Fibroblast of lung (primary cell): ENCODE results near the gene USP24. TPM values are rescaled to one million over a fixed set of nuclear protein-coding genes. Genes with fewer than 3 reads are reported as not detected.

ENCODE experiments used
- DNase-seq, 2 donors: peaks; one replicate each; pipeline versions ENCODE4 v3.0.0 to v3.0.0-alpha.2; 2010; ENCODE audit warnings: low read depth in 2 of 2
- H2AFZ ChIP-seq: 2 replicates; pipeline ENCODE4 v1.5.1; 2012; ENCODE audit warnings: low read length, control low read depth, inconsistent platforms
- H3K27ac ChIP-seq: 2 replicates; pipeline ENCODE4 v1.5.1; 2011; ENCODE audit warnings: low read length, control low read depth; ENCODE audit not compliant: insufficient read depth
- H3K27me3 ChIP-seq: 2 replicates; pipeline ENCODE4 v1.5.1; 2011; ENCODE audit warnings: mild to moderate bottlenecking, low read length; ENCODE audit not compliant: control insufficient read depth, insufficient read depth
- H3K36me3 ChIP-seq: 2 replicates; pipeline ENCODE4 v1.5.1; 2011; ENCODE audit warnings: low read length; ENCODE audit not compliant: control insufficient read depth, insufficient read depth
- H3K4me1 ChIP-seq: 2 replicates; pipeline ENCODE4 v1.5.1; 2011; ENCODE audit warnings: low read length; ENCODE audit not compliant: control insufficient read depth, insufficient read depth; ENCODE audit errors: extremely low read depth
- H3K4me2 ChIP-seq: 2 replicates; pipeline ENCODE4 v1.5.1; 2011; ENCODE audit warnings: low read length, control low read depth; ENCODE audit not compliant: insufficient read depth; ENCODE audit errors: extremely low read depth
- H3K4me3 ChIP-seq, 4 experiments: fragments of 200-600 bp in 1 of 4; sonication (generic) in 1 of 4; replicated peaks in 1 of 4; 2 replicates each; pipeline ENCODE4 v1.5.1; 2011 to 2016; ENCODE audit warnings: low read length in 4 of 4, low read depth in 3 of 4, mild to moderate bottlenecking in 3 of 4, control low read depth in 2 of 4, inconsistent platforms in 1 of 4, mixed read lengths in 1 of 4; ENCODE audit not compliant: insufficient read depth in 1 of 4; ENCODE audit errors: control extremely low read depth in 1 of 4
- H3K79me2 ChIP-seq: 2 replicates; pipeline ENCODE4 v1.5.1; 2012; ENCODE audit warnings: mild to moderate bottlenecking, low read length, inconsistent platforms; ENCODE audit not compliant: control insufficient read depth, insufficient read depth
- H3K9ac ChIP-seq: 2 replicates; pipeline ENCODE4 v1.5.1; 2011; ENCODE audit warnings: mild to moderate bottlenecking, low read length, control low read depth; ENCODE audit not compliant: insufficient read depth
- H3K9me3 ChIP-seq: 2 replicates; pipeline ENCODE4 v1.5.1; 2012; ENCODE audit warnings: low read depth, low read length; ENCODE audit not compliant: control insufficient read depth, insufficient read depth
- H4K20me1 ChIP-seq: 2 replicates; pipeline ENCODE4 v1.5.1; 2011; ENCODE audit warnings: low read length; ENCODE audit not compliant: control insufficient read depth, insufficient read depth; ENCODE audit errors: extremely low read depth
- EZH2 ChIP-seq: IDR thresholded peaks from 2 replicates; pipeline ENCODE4 v1.5.1; 2012; ENCODE audit warnings: low read length, control low read depth, mild to moderate bottlenecking; ENCODE audit errors: missing control alignments
- polyA plus RNA-seq, 2 donors: library from polyadenylated mRNA; depleted of rRNA in 1 of 2; stranded (reverse) in 1 of 2; unstranded in 1 of 2; fragments of >200 nt; gene quantifications; 2 replicates each; pipeline ENCODE4 v1.2.1, GENCODE V29; 2011 to 2012; ENCODE audit warnings: missing spikeins in 1 of 2
- total RNA-seq: library from RNA; depleted of rRNA; stranded (reverse); fragments of >200 nt; gene quantifications from 2 replicates; pipeline ENCODE4 v1.2.1, GENCODE V29; 2014
- TF ChIP-seq, protein P1 (sequence below), 2 donors: IDR thresholded peaks in 1 of 2; conservative IDR thresholded peaks in 1 of 2; 1 replicate in 1 of 2; 2 replicates in 1 of 2; pipeline ENCODE4 v1.5.1; 2011 to 2012; ENCODE audit warnings: low read length in 2 of 2, control low read depth in 1 of 2, inconsistent platforms in 1 of 2, low read depth in 1 of 2, mild to moderate bottlenecking in 1 of 2

USP24 gene
- total and polyA plus RNA-seq, 2 donors (not counting 1 experiment from before 2014, with no cell fraction given), result 16.4 to 63.9 TPM

GRCh38 chr1:55061000-55061705 is 154.0 kb downstream of the USP24 start:
- Histone ChIP-seq H2AFZ (no peak overlapping the region), H3K27ac (no peak overlapping the region), H3K9ac (no peak overlapping the region), H3K4me3 (no peak overlapping the region), H3K36me3 (no peaks in the 10 kb centered on the region), H3K27me3 (peaks cover 2% of the 10 kb centered on the region), H4K20me1 (no peaks in the 10 kb centered on the region), H3K9me3 (no peaks in the 10 kb centered on the region), H3K79me2 (no peaks in the 10 kb centered on the region), H3K4me2 (no peak overlapping the region), H3K4me1 (no peaks in the 10 kb centered on the region)
- no peak for DNase-seq
- TF ChIP-seq, protein P1, sequence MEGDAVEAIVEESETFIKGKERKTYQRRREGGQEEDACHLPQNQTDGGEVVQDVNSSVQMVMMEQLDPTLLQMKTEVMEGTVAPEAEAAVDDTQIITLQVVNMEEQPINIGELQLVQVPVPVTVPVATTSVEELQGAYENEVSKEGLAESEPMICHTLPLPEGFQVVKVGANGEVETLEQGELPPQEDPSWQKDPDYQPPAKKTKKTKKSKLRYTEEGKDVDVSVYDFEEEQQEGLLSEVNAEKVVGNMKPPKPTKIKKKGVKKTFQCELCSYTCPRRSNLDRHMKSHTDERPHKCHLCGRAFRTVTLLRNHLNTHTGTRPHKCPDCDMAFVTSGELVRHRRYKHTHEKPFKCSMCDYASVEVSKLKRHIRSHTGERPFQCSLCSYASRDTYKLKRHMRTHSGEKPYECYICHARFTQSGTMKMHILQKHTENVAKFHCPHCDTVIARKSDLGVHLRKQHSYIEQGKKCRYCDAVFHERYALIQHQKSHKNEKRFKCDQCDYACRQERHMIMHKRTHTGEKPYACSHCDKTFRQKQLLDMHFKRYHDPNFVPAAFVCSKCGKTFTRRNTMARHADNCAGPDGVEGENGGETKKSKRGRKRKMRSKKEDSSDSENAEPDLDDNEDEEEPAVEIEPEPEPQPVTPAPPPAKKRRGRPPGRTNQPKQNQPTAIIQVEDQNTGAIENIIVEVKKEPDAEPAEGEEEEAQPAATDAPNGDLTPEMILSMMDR (conservative IDR thresholded peaks at IDR 0.05 in 1 of 2, IDR thresholded peaks at IDR 0.05 in 1 of 2; ENCODE audit: low read depth in 1 of 2, low read length in 2 of 2), result no peak
- no peak for TF ChIP-seq EZH2

- Histone ChIP-seq H3K4me2 (no peak overlapping the region), H4K20me1 (no peaks in the 10 kb centered on the region), H3K27ac (no peak overlapping the region), H3K27me3 (peaks cover 2% of the 10 kb centered on the region), H3K79me2 (no peaks in the 10 kb centered on the region), H2AFZ (no peak overlapping the region), H3K9ac (no peak overlapping the region), H3K9me3 (no peaks in the 10 kb centered on the region), H3K4me1 (no peaks in the 10 kb centered on the region), H3K36me3 (no peaks in the 10 kb centered on the region), H3K4me3 (no peak overlapping the region)
- DNase-seq, result peak in 1 of 2 donors; percentile 8
- TF ChIP-seq, protein P1 (conservative IDR thresholded peaks at IDR 0.05 in 1 of 2, IDR thresholded peaks at IDR 0.05 in 1 of 2; ENCODE audit: low read depth in 1 of 2, low read length in 2 of 2), result no peak
- no peak for TF ChIP-seq EZH2
These were observed 154.8 kb downstream of the USP24 start for GRCh38 chr1:55060133-55060999.
